ENCODE results near the gene NHP2. TPM values are rescaled to one million over a fixed set of nuclear protein-coding genes. Genes with fewer than 3 reads are reported as not detected.

NHP2 gene
- total RNA-seq, 2 experiments from 2014 or later, result 244 TPM

DNA sequence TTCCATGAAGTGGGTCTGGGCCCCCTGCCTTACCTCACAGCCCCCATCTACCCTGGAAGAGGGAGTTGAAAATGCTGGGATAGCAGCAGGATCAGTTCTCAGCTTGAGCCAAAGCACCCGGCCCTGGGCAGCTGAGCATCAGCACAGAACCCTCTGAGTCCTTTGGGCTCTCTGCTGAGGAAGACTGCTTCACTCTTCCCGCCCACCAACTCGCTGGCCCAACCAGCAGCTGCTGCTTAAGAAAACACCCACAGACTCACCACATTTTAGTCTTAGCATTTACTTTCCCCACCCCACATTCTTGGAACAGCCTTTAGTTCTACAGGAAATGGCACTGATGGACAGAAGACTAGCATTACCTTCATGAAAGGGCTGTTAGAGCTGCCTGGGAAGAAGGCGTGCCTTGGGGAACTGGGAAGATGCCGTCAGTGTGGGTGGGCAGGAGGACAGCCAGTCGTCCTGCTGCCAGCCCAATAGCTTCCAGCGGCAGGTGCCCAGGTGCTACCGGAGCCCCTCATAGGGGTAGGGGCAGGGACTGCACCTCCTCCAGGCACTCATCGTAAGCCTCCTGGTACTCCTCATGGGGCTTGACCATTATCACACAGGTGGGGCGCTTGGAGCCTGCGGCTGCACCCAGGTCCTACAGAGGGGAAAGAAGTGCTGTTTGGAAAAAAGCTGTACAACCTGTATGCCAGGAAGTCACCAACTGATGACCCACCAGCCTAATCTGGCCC lies 4.3 kb downstream of the NHP2 start:
- peaks cover 54% of the 10 kb centered on the region for H3K4me1 Mint-ChIP-seq
- DNase-seq, result peak; percentile 55

GRCh38 chr5:178147406-178147805 lies 6.3 kb downstream of the NHP2 start:
- Mint-ChIP-seq H3K27me3 (no peaks in the 10 kb centered on the region), H3K36me3 (ENCODE audit: low read depth) (peaks cover 58% of the 10 kb centered on the region), H3K4me1 (peaks cover 44% of the 10 kb centered on the region), H3K27ac (no peak overlapping the region), H3K4me3 (no peak overlapping the region), H3K9me3 (ENCODE audit: low read depth) (no peaks in the 10 kb centered on the region)
- ChIA-PET POLR2A (no interaction called here), CTCF (interaction anchor here (0.6 to 5.6 kb wide), 4 partner anchors 27 to 91 kb away, joined by 3 to 47 read pairs (median 10); no protein-coding TSS in a partner anchor)
- no peak for ATAC-seq
- intact Hi-C loops (cut with DNase I, micrococcal nuclease), result loop anchor here in 1 of 2 experiments (2.0 kb wide), 1 partner anchor 27 kb away; no protein-coding TSS in a partner anchor
- DNase-seq, result no peak

More for the DNA sequence above, 4.3 kb downstream of the NHP2 start:
- no peak for ATAC-seq
- ChIA-PET POLR2A (interaction anchor here (0.9 kb wide), 1 partner anchor 72 kb away, joined by 3 read pairs; no protein-coding TSS in a partner anchor), CTCF (interaction anchor here (0.6 to 16.3 kb wide), 6 partner anchors 19 to 557 kb away, joined by 3 to 137 read pairs (median 4); partner anchors contain the start of gene TMED9)
- H3K36me3 Mint-ChIP-seq (ENCODE audit: low read depth), result peaks cover 63% of the 10 kb centered on the region
- no peaks in the 10 kb centered on the region for H3K27me3 Mint-ChIP-seq
- H3K27ac Mint-ChIP-seq, result peak overlapping the region; percentile 87
- intact Hi-C loops (cut with DNase I, micrococcal nuclease), result no loop called here
- H3K4me3 Mint-ChIP-seq, result no peak overlapping the region
- no peaks in the 10 kb centered on the region for H3K9me3 Mint-ChIP-seq (ENCODE audit: low read depth)

GRCh38 chr5:178145965-178146820 lies 7.5 kb downstream of the NHP2 start:
- ChIA-PET CTCF (interaction anchor here (0.7 to 5.6 kb wide), 7 partner anchors 7 to 70 kb away, joined by 3 to 47 read pairs (median 3); partner anchors contain the start of genes NHP2 and RMND5B), POLR2A (interaction anchor here (1.0 kb wide), 1 partner anchor 72 kb away, joined by 4 read pairs; no protein-coding TSS in a partner anchor)
- Mint-ChIP-seq H3K27ac (peak overlapping the region; percentile 58), H3K4me1 (peaks cover 35% of the 10 kb centered on the region), H3K4me3 (no peak overlapping the region), H3K36me3 (ENCODE audit: low read depth) (peaks cover 51% of the 10 kb centered on the region), H3K27me3 (no peaks in the 10 kb centered on the region), H3K9me3 (ENCODE audit: low read depth) (no peaks in the 10 kb centered on the region)
- peak; percentile 73 for ATAC-seq
- intact Hi-C loops (cut with DNase I, micrococcal nuclease), result loop anchor here (1.0 to 2.0 kb wide), 3 partner anchors 18 to 70 kb away; no protein-coding TSS in a partner anchor
- DNase-seq, result peak; percentile 83

GRCh38 chr5:178143901-178144300 lies 9.8 kb downstream of the NHP2 start:
- H3K4me3 Mint-ChIP-seq, result no peak overlapping the region
- peaks cover 40% of the 10 kb centered on the region for H3K36me3 Mint-ChIP-seq (ENCODE audit: low read depth)
- H3K27me3 Mint-ChIP-seq, result no peaks in the 10 kb centered on the region
- peaks cover 13% of the 10 kb centered on the region for H3K4me1 Mint-ChIP-seq
- no peak for ATAC-seq
- POLR2A ChIA-PET, result interaction anchor here (0.6 to 2.4 kb wide), 2 partner anchors 10 to 76 kb away, joined by 3 to 8 read pairs; partner anchors contain the start of gene NHP2
- CTCF ChIA-PET, result interaction anchor here (0.6 to 5.6 kb wide), 5 partner anchors 10 to 1321 kb away, joined by 3 to 47 read pairs (median 5); partner anchors contain the start of gene NHP2
- no peaks in the 10 kb centered on the region for H3K9me3 Mint-ChIP-seq (ENCODE audit: low read depth)
- DNase-seq, result no peak
- no peak overlapping the region for H3K27ac Mint-ChIP-seq
- intact Hi-C loops (cut with DNase I, micrococcal nuclease), result no loop called here

DNA sequence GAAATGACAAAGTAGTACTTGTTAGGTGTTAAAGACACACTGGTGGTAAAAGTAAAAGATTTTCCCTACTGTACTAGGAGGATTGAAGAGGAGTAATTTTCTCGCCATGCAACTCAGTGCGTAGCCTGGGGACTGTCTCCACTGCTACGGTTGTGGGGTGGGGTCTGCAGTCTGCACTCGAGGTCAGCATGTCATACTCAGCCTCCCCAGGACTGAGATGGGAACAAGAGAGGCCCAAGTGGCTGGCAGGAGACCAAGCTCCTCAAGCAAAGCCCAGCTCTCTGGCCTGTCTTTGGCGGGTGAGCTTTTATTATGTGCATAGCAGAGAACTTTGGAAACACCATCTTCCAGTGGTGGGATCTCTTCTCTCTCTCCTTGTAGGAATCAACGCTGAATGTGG lies 10.4 kb downstream of the NHP2 start:
- H3K27me3 Mint-ChIP-seq, result no peaks in the 10 kb centered on the region
- H3K27ac Mint-ChIP-seq, result no peak overlapping the region
- H3K4me1 Mint-ChIP-seq, result peaks cover 11% of the 10 kb centered on the region
- no peak for DNase-seq
- intact Hi-C loops (cut with DNase I, micrococcal nuclease), result no loop called here
- no peak for ATAC-seq
- peaks cover 36% of the 10 kb centered on the region for H3K36me3 Mint-ChIP-seq (ENCODE audit: low read depth)
- H3K9me3 Mint-ChIP-seq (ENCODE audit: low read depth), result no peaks in the 10 kb centered on the region
- ChIA-PET POLR2A (interaction anchor here (1.4 to 2.4 kb wide), 2 partner anchors 11 to 19 kb away, joined by 4 to 8 read pairs; partner anchors contain the start of gene NHP2), CTCF (interaction anchor here (0.6 to 5.6 kb wide), 5 partner anchors 10 to 1124 kb away, joined by 3 to 47 read pairs (median 5); partner anchors contain the start of gene NHP2)
- no peak overlapping the region for H3K4me3 Mint-ChIP-seq

GRCh38 chr5:178142642-178143041 lies 11.0 kb downstream of the NHP2 start:
- CTCF ChIA-PET, result interaction anchor here (1.6 to 5.6 kb wide), 2 partner anchors 9 to 66 kb away, joined by 8 to 47 read pairs; no protein-coding TSS in a partner anchor
- Mint-ChIP-seq H3K9me3 (ENCODE audit: low read depth) (no peaks in the 10 kb centered on the region), H3K4me1 (peaks cover 11% of the 10 kb centered on the region), H3K27ac (no peak overlapping the region), H3K27me3 (no peaks in the 10 kb centered on the region), H3K4me3 (no peak overlapping the region), H3K36me3 (ENCODE audit: low read depth) (peaks cover 30% of the 10 kb centered on the region)
- ATAC-seq (no peak), DNase-seq (no peak)
- POLR2A ChIA-PET, result interaction anchor here (0.6 to 2.4 kb wide), 3 partner anchors 11 to 1104 kb away, joined by 4 to 8 read pairs (median 4); partner anchors contain the start of gene NHP2
- intact Hi-C loops (cut with DNase I, micrococcal nuclease), result no loop called here

- DNase-seq (no peak), ATAC-seq (no peak)
- ChIA-PET CTCF (interaction anchor here (0.6 to 1.7 kb wide), 3 partner anchors 21 to 64 kb away, joined by 3 to 9 read pairs (median 3); no protein-coding TSS in a partner anchor), POLR2A (no interaction called here)
- intact Hi-C loops (cut with DNase I, micrococcal nuclease), result no loop called here
- Mint-ChIP-seq H3K36me3 (ENCODE audit: low read depth) (peaks cover 24% of the 10 kb centered on the region), H3K27ac (no peak overlapping the region), H3K4me3 (no peak overlapping the region), H3K4me1 (peaks cover 9% of the 10 kb centered on the region), H3K9me3 (ENCODE audit: low read depth) (no peaks in the 10 kb centered on the region), H3K27me3 (no peaks in the 10 kb centered on the region)
These were observed 12.1 kb downstream of the NHP2 start for GRCh38 chr5:178141550-178141949.

DNA sequence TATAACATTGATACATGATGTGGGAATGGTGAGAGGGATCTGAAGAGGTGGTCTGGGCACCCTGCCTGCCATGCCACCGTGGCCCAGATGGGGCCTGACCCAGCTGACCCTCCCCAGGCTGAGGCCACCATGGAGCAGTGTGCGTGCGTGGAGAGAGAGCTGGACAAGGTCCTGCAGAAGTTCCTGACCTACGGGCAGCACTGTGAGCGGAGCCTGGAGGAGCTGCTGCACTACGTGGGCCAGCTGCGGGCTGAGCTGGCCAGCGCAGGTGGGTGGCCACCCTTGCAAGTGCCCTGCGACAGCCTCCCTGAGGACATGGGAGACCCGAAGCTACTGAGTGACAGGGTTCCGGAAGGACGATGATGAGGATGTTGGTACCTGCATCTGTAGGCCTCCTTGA lies 15.7 kb downstream of the NHP2 start:
- Mint-ChIP-seq H3K4me3 (no peak overlapping the region), H3K27ac (no peak overlapping the region), H3K9me3 (ENCODE audit: low read depth) (no peaks in the 10 kb centered on the region), H3K27me3 (no peaks in the 10 kb centered on the region), H3K4me1 (peaks cover 14% of the 10 kb centered on the region), H3K36me3 (ENCODE audit: low read depth) (peaks cover 26% of the 10 kb centered on the region)
- ChIA-PET CTCF (interaction anchor here (0.9 to 2.3 kb wide), 3 partner anchors 16 to 60 kb away, joined by 4 to 9 read pairs (median 5); partner anchors contain the start of gene NHP2), POLR2A (no interaction called here)
- no peak for ATAC-seq
- intact Hi-C loops (cut with DNase I, micrococcal nuclease), result no loop called here
- no peak for DNase-seq

DNA sequence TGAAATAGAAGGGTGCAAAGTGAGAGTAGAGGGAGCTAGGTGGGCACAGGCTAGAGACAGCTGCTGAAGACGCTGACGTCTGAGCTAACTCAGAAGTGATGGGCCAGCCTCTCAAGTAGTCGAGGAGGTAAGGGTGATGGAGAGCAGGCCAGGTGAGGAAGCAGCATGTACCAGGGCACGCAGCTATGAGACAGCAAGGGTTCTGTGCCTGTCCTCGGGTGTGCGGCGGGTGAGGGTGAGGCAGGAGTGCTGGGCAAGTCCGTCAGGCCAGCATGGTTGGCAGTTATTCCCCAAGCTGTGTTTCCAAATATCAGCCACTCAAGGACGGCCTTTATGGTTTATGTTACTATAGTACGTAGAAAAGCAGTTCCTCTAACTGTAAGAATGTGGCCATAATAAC lies 16.7 kb downstream of the NHP2 start:
- ATAC-seq (no peak), DNase-seq (no peak)
- H3K4me3 Mint-ChIP-seq, result no peak overlapping the region
- peaks cover 28% of the 10 kb centered on the region for H3K36me3 Mint-ChIP-seq (ENCODE audit: low read depth)
- H3K9me3 Mint-ChIP-seq (ENCODE audit: low read depth), result no peaks in the 10 kb centered on the region
- ChIA-PET POLR2A (no interaction called here), CTCF (interaction anchor here (1.9 to 2.3 kb wide), 3 partner anchors 16 to 60 kb away, joined by 5 to 11 read pairs (median 9); partner anchors contain the start of gene NHP2)
- no peak overlapping the region for H3K27ac Mint-ChIP-seq
- intact Hi-C loops (cut with DNase I, micrococcal nuclease), result no loop called here
- peaks cover 17% of the 10 kb centered on the region for H3K4me1 Mint-ChIP-seq
- H3K27me3 Mint-ChIP-seq, result no peaks in the 10 kb centered on the region

DNA sequence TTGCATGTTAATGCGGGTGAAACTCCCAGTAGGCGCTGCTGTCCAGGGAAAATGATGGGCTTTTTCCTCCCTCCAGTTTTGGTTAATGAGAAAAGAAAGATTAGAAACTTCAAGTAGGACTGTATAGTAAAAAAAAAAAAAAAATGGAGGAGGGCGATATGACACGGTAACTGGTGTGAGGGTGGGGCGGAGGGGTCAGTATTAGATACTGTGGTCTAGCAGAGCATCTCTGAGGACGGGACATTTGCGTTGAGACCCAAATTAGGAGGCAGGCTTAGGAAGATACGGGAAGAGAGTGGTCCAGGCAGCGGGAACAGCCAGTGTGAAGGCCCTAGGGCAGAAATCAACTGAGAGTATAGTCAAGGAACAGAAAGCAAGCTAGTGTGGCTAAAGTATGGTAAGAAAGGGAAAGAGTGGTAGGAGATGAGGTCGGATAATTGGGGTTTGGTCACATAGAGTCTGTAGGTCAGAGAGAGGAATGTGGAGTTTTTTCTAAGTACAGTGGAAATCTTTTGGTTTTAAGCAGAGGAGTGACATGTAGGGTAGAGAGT lies 22.2 kb downstream of the NHP2 start:
- Mint-ChIP-seq H3K4me1 (peaks cover 25% of the 10 kb centered on the region), H3K27ac (peak overlapping the region; percentile 90), H3K4me3 (peak overlapping the region; percentile 80), H3K36me3 (ENCODE audit: low read depth) (peaks cover 21% of the 10 kb centered on the region), H3K9me3 (ENCODE audit: low read depth) (no peaks in the 10 kb centered on the region), H3K27me3 (no peaks in the 10 kb centered on the region)
- ATAC-seq (peak; percentile 16), DNase-seq (no peak)
- intact Hi-C loops (cut with DNase I, micrococcal nuclease), result loop anchor here (1.0 to 5.0 kb wide), 4 partner anchors 21 to 531 kb away; partner anchors contain the start of genes NHP2 (in 2 of the 2) and B4GALT7 (in 1 of the 2)
- POLR2A ChIA-PET, result no interaction called here
- CTCF ChIA-PET, result interaction anchor here (1.0 to 3.5 kb wide), 4 partner anchors 11 to 57 kb away, joined by 3 to 17 read pairs (median 3); no protein-coding TSS in a partner anchor

Measured in activated CD4-positive, alpha-beta T cell treated with anti-CD3 and anti-CD28 coated beads for 36 hours (primary cell).